Neural crest cell (in vitro differentiated cells): ENCODE data around the gene PRAMEF2. TPM values are rescaled to one million over a fixed set of nuclear protein-coding genes. Genes with fewer than 3 reads are reported as not detected.
"Not testable (repeated sequence)": the region's sequence is repeated elsewhere in the genome, so short reads cannot be mapped to it uniquely, and the experiment has no call there.

Source experiments
- DNase-seq: peaks from one replicate; pipeline ENCODE4 v3.0.0; 2021; ENCODE audit warnings: low read depth, mixed read lengths, low spot score
- H3K27ac Mint-ChIP-seq: one replicate; pipeline ENCODE4 v1.8.0; 2021; ENCODE audit warnings: mild to moderate bottlenecking, mixed read lengths; ENCODE audit not compliant: unreplicated experiment
- H3K27me3 Mint-ChIP-seq: 2 replicates; pipeline ENCODE4 v1.8.0; 2021; ENCODE audit warnings: low read depth, mild to moderate bottlenecking, mixed read lengths
- H3K36me3 Mint-ChIP-seq: 2 replicates; pipeline ENCODE4 v1.8.0; 2021; ENCODE audit warnings: low read depth, mild to moderate bottlenecking, mixed read lengths
- H3K4me1 Mint-ChIP-seq: 2 replicates; pipeline ENCODE4 v1.8.0; 2021; ENCODE audit warnings: mixed read lengths
- H3K4me3 Mint-ChIP-seq: one replicate; pipeline ENCODE4 v1.8.0; 2021; ENCODE audit warnings: mild to moderate bottlenecking, mixed read lengths
- H3K9me3 Mint-ChIP-seq: 2 replicates; pipeline ENCODE4 v1.8.0; 2021; ENCODE audit warnings: mixed read lengths
- CTCF ChIP-seq: fragments of 200-600 bp; sonication (generic); conservative IDR thresholded peaks from 2 replicates; pipeline ENCODE4 v1.5.0; 2021; ENCODE audit warnings: antibody characterized with exemption, mild to moderate bottlenecking
- long read RNA-seq: library from polyadenylated mRNA; unstranded; transcript quantifications from one replicate; pipeline ENCODE4 v2.0.0, GENCODE V29; 2020
- total RNA-seq: library from RNA; stranded (reverse); gene quantifications from 2 replicates; pipeline ENCODE4 v1.2.1, GENCODE V29; 2021

The PRAMEF2 gene
- total RNA-seq: not detected in 2 replicates
- long read RNA-seq: 0 reads

- H3K27ac Mint-ChIP-seq, DNase-seq, H3K4me3 Mint-ChIP-seq, H3K36me3 Mint-ChIP-seq, H3K4me1 Mint-ChIP-seq, H3K9me3 Mint-ChIP-seq, H3K27me3 Mint-ChIP-seq: not testable (repeated sequence)
Observed at GRCh38 chr1:12856786-12857185, at the start of gene PRAMEF2. PRAMEF2 (plus strand) TSS chr1:12857086; CDS start chr1:12859010, 1,924 bp downstream.

GRCh38 chr1:12809933-12810332 lies 47.0 kb upstream of the PRAMEF2 start:
- Mint-ChIP-seq H3K4me1 (no peaks in the 10 kb centered on the region), H3K9me3 (peaks cover 14% of the 10 kb centered on the region), H3K27ac (no peak overlapping the region), H3K4me3 (no peak overlapping the region), H3K27me3 (no peaks in the 10 kb centered on the region), H3K36me3 (peaks cover 2% of the 10 kb centered on the region)
- TF ChIP-seq CTCF: no peak
- no peak for DNase-seq

GRCh38 chr1:12810691-12811408 lies 46.0 kb upstream of the PRAMEF2 start:
- no peak for TF ChIP-seq CTCF
- Mint-ChIP-seq H3K4me3 (no peak overlapping the region), H3K36me3 (no peaks in the 10 kb centered on the region), H3K27me3 (no peaks in the 10 kb centered on the region), H3K4me1 (no peaks in the 10 kb centered on the region), H3K27ac (no peak overlapping the region), H3K9me3 (peaks cover 11% of the 10 kb centered on the region)
- no peak for DNase-seq

GRCh38 chr1:12811409-12811784 lies 45.5 kb upstream of the PRAMEF2 start:
- H3K27me3 Mint-ChIP-seq: no peaks in the 10 kb centered on the region
- H3K4me3 Mint-ChIP-seq: no peak overlapping the region
- TF ChIP-seq CTCF: no peak
- H3K4me1 Mint-ChIP-seq: no peaks in the 10 kb centered on the region
- H3K36me3 Mint-ChIP-seq: no peaks in the 10 kb centered on the region
- no peak overlapping the region for H3K27ac Mint-ChIP-seq
- no peak for DNase-seq
- peaks cover 11% of the 10 kb centered on the region for H3K9me3 Mint-ChIP-seq

- H3K4me3 Mint-ChIP-seq, H3K27ac Mint-ChIP-seq, DNase-seq, H3K36me3 Mint-ChIP-seq, H3K27me3 Mint-ChIP-seq, H3K4me1 Mint-ChIP-seq: not testable (repeated sequence)
- peaks cover 13% of the 10 kb centered on the region for H3K9me3 Mint-ChIP-seq
Observed at GRCh38 chr1:12819061-12819460, 37.8 kb upstream of the PRAMEF2 start.

GRCh38 chr1:12831310-12831709 lies 25.6 kb upstream of the PRAMEF2 start, which contains the start of gene PRAMEF11:
PRAMEF11 (minus strand) TSS chr1:12831410; CDS start chr1:12828789, 2,621 bp downstream.
- H3K9me3 Mint-ChIP-seq, H3K4me1 Mint-ChIP-seq, H3K27me3 Mint-ChIP-seq, DNase-seq, H3K36me3 Mint-ChIP-seq, H3K4me3 Mint-ChIP-seq, H3K27ac Mint-ChIP-seq: not testable (repeated sequence)

GRCh38 chr1:12833251-12833650 lies 23.6 kb upstream of the PRAMEF2 start:
- not testable (repeated sequence) for H3K27me3 Mint-ChIP-seq, H3K9me3 Mint-ChIP-seq, H3K4me3 Mint-ChIP-seq, H3K4me1 Mint-ChIP-seq, H3K36me3 Mint-ChIP-seq, DNase-seq, H3K27ac Mint-ChIP-seq

GRCh38 chr1:12848620-12849019 lies 8.3 kb upstream of the PRAMEF2 start, which contains the start of gene HNRNPCL1:
HNRNPCL1 (minus strand) TSS chr1:12848720; CDS start chr1:12848289, 431 bp downstream.
- not testable (repeated sequence) for H3K27me3 Mint-ChIP-seq, H3K4me1 Mint-ChIP-seq, H3K4me3 Mint-ChIP-seq, H3K27ac Mint-ChIP-seq, H3K9me3 Mint-ChIP-seq, H3K36me3 Mint-ChIP-seq, DNase-seq
